Fibroblast of lung (primary cell): ENCODE data around the gene NRROS. TPM values are rescaled to one million over a fixed set of nuclear protein-coding genes. Genes with fewer than 3 reads are reported as not detected.
"Not testable (repeated sequence)": the region's sequence is repeated elsewhere in the genome, so short reads cannot be mapped to it uniquely, and the experiment has no call there.

Experiments used
- DNase-seq, 2 donors: peaks; one replicate each; pipeline versions ENCODE4 v3.0.0 to v3.0.0-alpha.2; 2010; ENCODE audit warnings: low read depth in 2 of 2
- H2AFZ ChIP-seq: 2 replicates; pipeline ENCODE4 v1.5.1; 2012; ENCODE audit warnings: low read length, control low read depth, inconsistent platforms
- H3K27ac ChIP-seq: 2 replicates; pipeline ENCODE4 v1.5.1; 2011; ENCODE audit warnings: low read length, control low read depth; ENCODE audit not compliant: insufficient read depth
- H3K27me3 ChIP-seq: 2 replicates; pipeline ENCODE4 v1.5.1; 2011; ENCODE audit warnings: mild to moderate bottlenecking, low read length; ENCODE audit not compliant: control insufficient read depth, insufficient read depth
- H3K36me3 ChIP-seq: 2 replicates; pipeline ENCODE4 v1.5.1; 2011; ENCODE audit warnings: low read length; ENCODE audit not compliant: control insufficient read depth, insufficient read depth
- H3K4me1 ChIP-seq: 2 replicates; pipeline ENCODE4 v1.5.1; 2011; ENCODE audit warnings: low read length; ENCODE audit not compliant: control insufficient read depth, insufficient read depth; ENCODE audit errors: extremely low read depth
- H3K4me2 ChIP-seq: 2 replicates; pipeline ENCODE4 v1.5.1; 2011; ENCODE audit warnings: low read length, control low read depth; ENCODE audit not compliant: insufficient read depth; ENCODE audit errors: extremely low read depth
- H3K4me3 ChIP-seq, 4 experiments: fragments of 200-600 bp in 1 of 4; sonication (generic) in 1 of 4; replicated peaks in 1 of 4; 2 replicates each; pipeline ENCODE4 v1.5.1; 2011 to 2016; ENCODE audit warnings: low read length in 4 of 4, low read depth in 3 of 4, mild to moderate bottlenecking in 3 of 4, control low read depth in 2 of 4, inconsistent platforms in 1 of 4, mixed read lengths in 1 of 4; ENCODE audit not compliant: insufficient read depth in 1 of 4; ENCODE audit errors: control extremely low read depth in 1 of 4
- H3K79me2 ChIP-seq: 2 replicates; pipeline ENCODE4 v1.5.1; 2012; ENCODE audit warnings: mild to moderate bottlenecking, low read length, inconsistent platforms; ENCODE audit not compliant: control insufficient read depth, insufficient read depth
- H3K9ac ChIP-seq: 2 replicates; pipeline ENCODE4 v1.5.1; 2011; ENCODE audit warnings: mild to moderate bottlenecking, low read length, control low read depth; ENCODE audit not compliant: insufficient read depth
- H3K9me3 ChIP-seq: 2 replicates; pipeline ENCODE4 v1.5.1; 2012; ENCODE audit warnings: low read depth, low read length; ENCODE audit not compliant: control insufficient read depth, insufficient read depth
- H4K20me1 ChIP-seq: 2 replicates; pipeline ENCODE4 v1.5.1; 2011; ENCODE audit warnings: low read length; ENCODE audit not compliant: control insufficient read depth, insufficient read depth; ENCODE audit errors: extremely low read depth
- EZH2 ChIP-seq: IDR thresholded peaks from 2 replicates; pipeline ENCODE4 v1.5.1; 2012; ENCODE audit warnings: low read length, control low read depth, mild to moderate bottlenecking; ENCODE audit errors: missing control alignments
- polyA plus RNA-seq, 2 donors: library from polyadenylated mRNA; depleted of rRNA in 1 of 2; stranded (reverse) in 1 of 2; unstranded in 1 of 2; fragments of >200 nt; gene quantifications; 2 replicates each; pipeline ENCODE4 v1.2.1, GENCODE V29; 2011 to 2012; ENCODE audit warnings: missing spikeins in 1 of 2
- total RNA-seq: library from RNA; depleted of rRNA; stranded (reverse); fragments of >200 nt; gene quantifications from 2 replicates; pipeline ENCODE4 v1.2.1, GENCODE V29; 2014
- TF ChIP-seq, protein P1 (sequence below), 2 donors: IDR thresholded peaks in 1 of 2; conservative IDR thresholded peaks in 1 of 2; 1 replicate in 1 of 2; 2 replicates in 1 of 2; pipeline ENCODE4 v1.5.1; 2011 to 2012; ENCODE audit warnings: low read length in 2 of 2, control low read depth in 1 of 2, inconsistent platforms in 1 of 2, low read depth in 1 of 2, mild to moderate bottlenecking in 1 of 2

Gene NRROS
- total and polyA plus RNA-seq, 2 donors (not counting 1 experiment from before 2014, with no cell fraction given): 0.08 to 0.33 TPM

DNA sequence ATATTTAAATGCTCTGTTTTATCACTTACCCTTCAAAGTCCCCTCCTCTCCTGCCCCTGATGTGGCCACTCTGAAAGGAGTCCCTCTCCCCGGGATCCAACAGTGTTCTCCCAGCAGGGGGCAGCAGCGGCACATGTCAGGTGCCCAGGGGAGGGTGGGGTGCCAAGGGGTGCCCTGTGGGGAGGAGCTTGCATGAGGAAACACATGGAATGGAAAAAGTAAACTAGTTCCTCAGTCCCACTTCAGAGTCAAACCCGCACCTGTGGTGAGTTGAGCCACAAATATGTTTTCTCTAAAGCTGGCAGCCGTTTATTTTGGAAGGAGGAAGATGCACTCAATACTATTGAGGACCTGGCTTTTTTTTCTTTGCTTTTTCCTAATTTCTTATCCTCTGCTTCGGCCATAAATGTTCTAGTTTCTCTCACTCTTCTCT lies 30.1 kb upstream of the NRROS start:
- H3K4me1 ChIP-seq: no peaks in the 10 kb centered on the region
- TF ChIP-seq EZH2: no peak
- TF ChIP-seq, protein P1, sequence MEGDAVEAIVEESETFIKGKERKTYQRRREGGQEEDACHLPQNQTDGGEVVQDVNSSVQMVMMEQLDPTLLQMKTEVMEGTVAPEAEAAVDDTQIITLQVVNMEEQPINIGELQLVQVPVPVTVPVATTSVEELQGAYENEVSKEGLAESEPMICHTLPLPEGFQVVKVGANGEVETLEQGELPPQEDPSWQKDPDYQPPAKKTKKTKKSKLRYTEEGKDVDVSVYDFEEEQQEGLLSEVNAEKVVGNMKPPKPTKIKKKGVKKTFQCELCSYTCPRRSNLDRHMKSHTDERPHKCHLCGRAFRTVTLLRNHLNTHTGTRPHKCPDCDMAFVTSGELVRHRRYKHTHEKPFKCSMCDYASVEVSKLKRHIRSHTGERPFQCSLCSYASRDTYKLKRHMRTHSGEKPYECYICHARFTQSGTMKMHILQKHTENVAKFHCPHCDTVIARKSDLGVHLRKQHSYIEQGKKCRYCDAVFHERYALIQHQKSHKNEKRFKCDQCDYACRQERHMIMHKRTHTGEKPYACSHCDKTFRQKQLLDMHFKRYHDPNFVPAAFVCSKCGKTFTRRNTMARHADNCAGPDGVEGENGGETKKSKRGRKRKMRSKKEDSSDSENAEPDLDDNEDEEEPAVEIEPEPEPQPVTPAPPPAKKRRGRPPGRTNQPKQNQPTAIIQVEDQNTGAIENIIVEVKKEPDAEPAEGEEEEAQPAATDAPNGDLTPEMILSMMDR (conservative IDR thresholded peaks at IDR 0.05 in 1 of 2, IDR thresholded peaks at IDR 0.05 in 1 of 2; ENCODE audit: low read depth in 1 of 2, low read length in 2 of 2): peak; percentile 74 to 79
- peak; percentile 63 to 79 for DNase-seq
- H3K27ac ChIP-seq: no peak overlapping the region
- no peaks in the 10 kb centered on the region for H3K79me2 ChIP-seq
- no peaks in the 10 kb centered on the region for H4K20me1 ChIP-seq
- H3K9me3 ChIP-seq: no peaks in the 10 kb centered on the region
- H3K27me3 ChIP-seq: peaks cover 4% of the 10 kb centered on the region
- H2AFZ ChIP-seq: no peak overlapping the region
- H3K4me3 ChIP-seq: no peak overlapping the region
- H3K36me3 ChIP-seq: no peaks in the 10 kb centered on the region
- no peak overlapping the region for H3K9ac ChIP-seq
- no peak overlapping the region for H3K4me2 ChIP-seq

DNA sequence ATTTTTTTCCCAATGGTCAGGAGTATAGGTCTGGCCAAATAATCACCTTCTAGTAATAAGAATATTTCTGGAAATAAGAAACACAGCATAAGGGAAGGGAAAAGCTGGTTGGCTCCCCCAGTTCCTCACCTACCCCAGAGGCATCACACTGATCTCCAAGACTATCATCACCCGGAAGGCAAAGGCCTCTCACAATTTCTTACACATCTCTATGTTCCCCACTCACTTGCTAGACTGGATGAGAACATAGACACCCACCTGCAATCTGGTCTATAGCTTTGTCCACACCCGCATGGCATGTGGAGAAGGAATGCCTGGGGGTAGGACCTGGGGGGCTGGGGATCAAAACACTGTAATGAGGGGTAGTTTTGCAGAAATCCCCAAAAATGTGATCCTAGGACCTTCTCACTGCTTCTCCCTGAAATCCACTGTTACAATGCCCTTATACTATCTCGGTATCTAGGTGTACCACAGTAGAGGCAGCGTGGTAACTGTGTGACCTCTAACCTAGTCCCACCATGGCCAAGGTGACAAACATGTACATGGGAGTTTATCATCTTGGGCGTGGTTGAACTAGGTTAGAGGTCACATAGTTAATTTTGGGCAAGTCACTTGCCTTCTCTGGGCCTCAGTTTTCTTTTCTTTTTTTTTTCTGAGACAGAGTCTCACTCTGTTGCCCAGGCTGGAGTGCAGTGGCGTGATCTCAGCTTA lies 29.5 kb upstream of the NRROS start:
- H3K79me2 ChIP-seq: no peaks in the 10 kb centered on the region
- no peak overlapping the region for H3K27ac ChIP-seq
- no peak for DNase-seq
- no peak overlapping the region for H3K4me2 ChIP-seq
- H3K27me3 ChIP-seq: peaks cover 4% of the 10 kb centered on the region
- H3K9ac ChIP-seq: no peak overlapping the region
- H3K4me1 ChIP-seq: no peaks in the 10 kb centered on the region
- H3K4me3 ChIP-seq: no peak overlapping the region
- H4K20me1 ChIP-seq: no peaks in the 10 kb centered on the region
- no peaks in the 10 kb centered on the region for H3K9me3 ChIP-seq
- H3K36me3 ChIP-seq: no peaks in the 10 kb centered on the region
- H2AFZ ChIP-seq: no peak overlapping the region
- TF ChIP-seq, protein P1 (conservative IDR thresholded peaks at IDR 0.05 in 1 of 2, IDR thresholded peaks at IDR 0.05 in 1 of 2; ENCODE audit: low read depth in 1 of 2, low read length in 2 of 2): no peak
- no peak for TF ChIP-seq EZH2

DNA sequence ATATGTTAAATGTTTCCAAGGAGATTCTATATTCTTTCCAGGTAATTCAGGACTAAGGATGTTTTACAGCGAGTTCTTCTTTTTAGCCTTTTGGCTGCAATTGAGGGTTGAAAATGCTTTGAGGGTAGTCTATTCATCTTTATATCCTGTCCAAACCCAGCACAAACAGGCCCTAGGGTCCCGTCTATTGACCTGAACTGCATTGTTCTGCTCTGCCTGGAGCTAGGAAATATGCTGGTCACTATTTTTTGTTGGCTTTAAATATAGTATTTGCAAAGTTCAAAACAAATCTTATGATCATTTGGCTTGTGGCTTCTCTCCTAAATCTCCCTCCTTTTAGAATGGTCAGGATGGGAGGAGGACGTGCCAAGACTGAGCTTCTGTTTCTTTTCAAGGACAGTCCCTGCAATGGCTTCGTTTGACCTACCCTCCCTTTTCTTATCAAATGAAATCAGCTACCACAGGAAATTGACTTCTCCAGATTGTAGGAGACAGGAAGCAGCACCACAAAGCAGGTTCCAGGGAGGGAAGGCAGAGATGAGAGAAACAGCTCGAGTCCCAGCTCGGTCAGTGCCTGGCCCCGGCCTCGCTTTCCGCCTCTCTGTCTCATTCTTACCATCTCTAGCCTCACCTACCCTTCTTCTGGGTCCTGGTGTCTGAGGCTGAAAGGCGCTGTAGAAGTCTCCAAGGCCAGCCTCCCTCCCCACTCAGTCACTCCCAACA lies 27.6 kb upstream of the NRROS start:
- Histone ChIP-seq H3K27ac (no peak overlapping the region), H3K79me2 (no peaks in the 10 kb centered on the region), H4K20me1 (no peaks in the 10 kb centered on the region), H3K36me3 (no peaks in the 10 kb centered on the region), H2AFZ (no peak overlapping the region), H3K9ac (no peak overlapping the region), H3K9me3 (no peaks in the 10 kb centered on the region), H3K4me3 (no peak overlapping the region), H3K4me1 (no peaks in the 10 kb centered on the region), H3K27me3 (no peaks in the 10 kb centered on the region), H3K4me2 (no peak overlapping the region)
- no peak for DNase-seq
- no peak for TF ChIP-seq EZH2
- TF ChIP-seq, protein P1 (conservative IDR thresholded peaks at IDR 0.05 in 1 of 2, IDR thresholded peaks at IDR 0.05 in 1 of 2; ENCODE audit: low read depth in 1 of 2, low read length in 2 of 2): no peak

DNA sequence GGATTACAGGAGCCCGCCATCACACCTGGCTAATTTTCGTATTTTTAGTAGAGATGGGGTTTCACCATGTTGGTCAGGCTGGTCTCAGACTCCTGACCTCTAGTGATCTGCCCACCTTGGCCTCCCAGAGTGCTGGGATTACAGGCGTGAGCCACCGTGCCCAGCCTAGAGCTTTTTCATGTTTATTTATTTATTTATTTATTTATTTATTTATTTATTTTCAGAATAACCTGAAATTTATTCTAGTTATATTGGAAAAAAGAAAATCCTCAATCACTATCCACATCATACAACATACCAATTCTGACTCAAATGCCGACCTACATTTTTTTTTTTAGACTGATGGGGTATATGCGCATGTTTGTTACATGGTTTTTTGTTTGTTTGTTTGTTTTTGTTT lies 24.3 kb upstream of the NRROS start:
- not testable (repeated sequence) for H3K79me2 ChIP-seq, H3K4me2 ChIP-seq, DNase-seq, H3K4me1 ChIP-seq, H2AFZ ChIP-seq, H3K4me3 ChIP-seq, H3K36me3 ChIP-seq, H3K27ac ChIP-seq, H3K9me3 ChIP-seq, H3K27me3 ChIP-seq, H4K20me1 ChIP-seq, H3K9ac ChIP-seq
